HPDE6-E6E7 (cell line): ENCODE results near the gene CRABP2.

Experiments
- DNase-seq: peaks from one replicate; pipeline ENCODE4 v3.0.0; 2011; ENCODE audit warnings: missing footprints; ENCODE audit errors: extremely low spot score

Gene CRABP2

GRCh38 chr1:156742017-156742416 lies 36.6 kb upstream of the CRABP2 start:
- DNase-seq, result no peak

DNA sequence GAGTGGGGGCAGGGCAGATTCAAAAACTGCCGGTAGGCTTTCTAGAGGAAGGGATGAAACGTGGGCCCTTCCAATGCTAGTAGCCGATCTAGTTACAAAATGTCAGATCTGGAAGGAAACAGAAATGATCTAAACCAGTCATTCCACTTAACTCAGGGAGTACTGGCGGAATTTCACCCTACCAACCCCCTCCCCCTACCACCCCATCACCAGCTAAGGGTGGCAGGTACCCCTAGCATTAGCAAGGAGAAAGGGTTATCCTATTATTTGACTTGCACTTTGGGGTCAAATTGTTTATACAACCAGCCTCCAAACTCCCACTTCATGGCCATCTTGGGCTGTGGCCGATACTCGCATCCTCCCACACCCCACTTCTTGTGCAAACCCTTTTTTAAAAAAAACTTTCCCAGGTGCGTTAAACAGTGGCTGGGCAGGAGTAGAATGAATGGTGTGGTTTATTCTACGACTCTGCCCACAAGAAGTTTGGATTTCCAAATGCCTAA lies 36.1 kb upstream of the CRABP2 start:
- DNase-seq, result no peak

GRCh38 chr1:156740741-156741480 lies 35.5 kb upstream of the CRABP2 start, which contains the start of gene MRPL24:
Gene MRPL24 (minus strand): TSS chr1:156741088. CDS start chr1:156738704, 2,384 bp downstream.
- DNase-seq, result peak; percentile 93

DNA sequence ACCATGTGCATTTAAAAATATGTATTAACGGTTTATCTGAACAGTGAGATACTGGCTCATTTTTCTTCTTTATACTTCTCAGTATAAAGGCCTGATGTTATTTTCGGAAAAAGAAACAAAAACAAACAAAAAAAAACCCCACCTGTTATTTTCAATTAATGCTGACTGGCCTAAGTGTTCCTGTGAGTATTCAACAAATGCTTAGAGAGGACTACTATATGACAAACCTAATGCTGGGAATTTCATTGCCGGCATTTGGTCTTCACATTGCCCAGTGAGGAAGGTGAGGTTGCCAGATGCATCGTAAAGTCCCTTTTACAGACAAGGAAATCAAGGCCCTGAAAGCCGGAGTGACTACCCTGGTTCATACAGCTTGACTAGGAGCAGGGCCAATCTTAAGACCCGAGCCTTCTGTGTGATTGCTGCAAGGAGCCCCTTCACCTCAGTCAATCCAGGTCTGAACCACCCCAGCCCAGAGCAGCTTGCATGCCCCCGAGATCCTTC lies 34.9 kb upstream of the CRABP2 start:
- DNase-seq, result no peak

GRCh38 chr1:156738916-156739315 lies 33.5 kb upstream of the CRABP2 start:
- DNase-seq, result no peak

GRCh38 chr1:156738407-156738806 lies 33.0 kb upstream of the CRABP2 start:
- DNase-seq, result no peak

GRCh38 chr1:156733989-156734584 lies 28.7 kb upstream of the CRABP2 start:
- DNase-seq, result no peak

DNA sequence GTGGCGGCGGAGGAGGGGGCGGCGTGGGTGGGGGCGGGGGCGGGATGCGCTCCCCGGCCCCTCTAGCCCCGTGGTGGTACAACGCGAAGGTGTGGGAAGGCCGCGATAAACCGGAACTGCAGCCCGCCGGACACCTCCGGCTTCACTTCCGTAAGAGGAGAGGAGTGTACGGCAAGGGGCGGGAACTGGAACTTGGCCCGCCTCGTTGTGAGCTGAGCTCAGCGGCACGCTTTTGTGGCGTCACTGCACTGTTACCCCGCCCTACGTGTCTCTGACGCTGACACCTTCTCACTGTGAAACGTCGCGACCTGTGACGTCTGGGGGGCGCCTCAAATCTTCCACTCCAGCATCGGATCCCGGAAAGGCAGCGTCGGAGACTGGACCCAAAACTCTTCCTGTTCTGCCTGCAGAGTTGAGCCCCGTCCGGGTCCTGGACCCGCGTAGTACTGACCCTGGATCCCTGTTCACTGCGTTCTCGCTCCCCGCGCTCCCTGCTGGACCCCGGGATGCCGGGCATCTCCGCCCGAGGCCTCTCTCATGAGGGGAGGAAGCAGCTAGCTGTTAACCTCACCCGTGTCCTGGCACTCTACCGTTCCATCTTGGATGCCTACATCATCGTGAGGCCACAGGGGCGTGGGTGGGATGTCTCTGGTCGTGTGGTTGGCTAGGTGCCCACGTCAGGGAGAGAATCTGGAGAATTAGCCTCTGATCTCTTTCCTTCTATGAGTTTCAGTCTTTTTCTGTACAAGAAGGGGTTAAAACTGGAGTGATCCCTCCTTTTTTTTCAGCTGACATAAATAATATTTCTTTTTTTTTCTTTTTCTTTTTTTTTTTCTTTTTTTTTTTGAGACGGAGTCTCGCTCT lies 23.4 kb upstream of the CRABP2 start, which contains the start of gene ISG20L2:
ISG20L2 (minus strand) TSS at position 168 of the 864 bp plus-strand sequence. CDS start 1,114 bp downstream, outside the sequence.
- peak; percentile 93 for DNase-seq

- peak; percentile 72 for DNase-seq
These were observed 22.7 kb upstream of the CRABP2 start, which contains the start of gene METTL25B for GRCh38 chr1:156727926-156728598. Gene METTL25B (plus strand): TSS chr1:156728469. CDS start chr1:156729105, 636 bp downstream.

DNA sequence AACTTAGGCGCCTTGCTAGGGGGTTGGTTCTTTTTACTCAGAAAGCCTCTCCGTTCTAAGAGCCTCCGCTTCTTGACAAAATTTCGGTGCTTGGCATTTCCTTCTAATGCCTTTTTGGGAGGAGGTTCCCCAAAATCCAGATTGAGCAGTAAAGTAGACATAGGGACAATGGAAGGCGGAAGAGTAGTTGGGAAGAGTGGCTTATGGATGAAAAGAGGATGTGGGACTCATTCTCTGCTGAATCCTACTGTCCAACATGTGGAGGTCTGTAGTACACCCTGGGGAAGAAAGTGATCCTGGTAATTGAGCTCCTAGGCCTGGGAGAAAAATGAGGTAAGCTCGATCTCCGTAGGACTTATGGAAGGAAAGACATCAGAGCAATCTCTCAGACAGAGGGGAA lies 22.1 kb upstream of the CRABP2 start:
- no peak for DNase-seq

GRCh38 chr1:156726549-156727226 lies 21.3 kb upstream of the CRABP2 start:
- DNase-seq, result no peak

- DNase-seq, result peak; percentile 78
These were observed 20.4 kb upstream of the CRABP2 start for GRCh38 chr1:156725683-156726280.

DNA sequence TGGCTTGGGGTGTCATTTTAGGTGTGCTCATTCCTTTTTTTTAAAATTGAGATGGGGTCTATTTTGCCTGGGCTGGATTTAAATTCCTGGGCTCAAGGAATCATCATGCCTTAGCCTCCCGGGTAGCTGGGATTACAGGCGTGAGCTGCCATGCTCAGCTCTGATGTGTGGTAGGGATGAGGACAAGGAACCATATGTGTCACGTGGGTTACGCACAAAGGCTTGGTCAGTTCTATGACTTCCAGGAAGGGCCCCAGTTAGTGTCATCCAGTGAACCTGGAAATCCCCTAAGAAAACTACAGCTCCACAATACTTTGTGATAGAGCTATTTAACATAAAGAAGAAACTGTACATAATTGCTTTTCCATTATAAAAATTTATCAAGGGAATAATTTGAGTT lies 16.2 kb upstream of the CRABP2 start:
- DNase-seq, result no peak

GRCh38 chr1:156721131-156721530 lies 15.7 kb upstream of the CRABP2 start:
- DNase-seq, result no peak

- no peak for DNase-seq
These were observed 12.0 kb upstream of the CRABP2 start for GRCh38 chr1:156717351-156717750.

DNA sequence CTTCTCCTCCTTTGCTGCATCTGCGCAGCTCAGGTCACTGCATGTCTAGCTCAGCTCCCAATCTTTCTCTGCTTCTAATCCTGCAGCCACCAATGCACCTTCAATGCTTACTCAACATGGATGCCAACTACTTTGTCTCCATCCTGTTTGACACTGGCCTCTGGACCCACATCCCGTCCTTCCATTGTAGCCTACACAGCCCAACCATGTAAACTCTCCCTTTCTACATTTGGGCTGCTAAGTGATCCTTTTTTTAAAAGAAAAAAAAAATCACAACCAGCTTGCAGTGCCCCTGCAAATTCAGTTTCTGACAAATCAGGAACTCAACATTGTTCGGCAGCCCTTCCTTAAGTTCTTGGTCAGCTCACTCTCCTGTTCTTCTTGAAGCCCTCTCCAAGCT lies 9.4 kb upstream of the CRABP2 start:
- DNase-seq, result no peak

GRCh38 chr1:156712626-156713025 lies 7.2 kb upstream of the CRABP2 start:
- no peak for DNase-seq

GRCh38 chr1:156711011-156711817 lies 5.8 kb upstream of the CRABP2 start:
- DNase-seq, result no peak

- DNase-seq, result peak; percentile 85
These were observed 4.5 kb upstream of the CRABP2 start for GRCh38 chr1:156709757-156710489.
